ENCODE data around the gene BHMT2.

- TF ChIP-seq, protein P1, sequence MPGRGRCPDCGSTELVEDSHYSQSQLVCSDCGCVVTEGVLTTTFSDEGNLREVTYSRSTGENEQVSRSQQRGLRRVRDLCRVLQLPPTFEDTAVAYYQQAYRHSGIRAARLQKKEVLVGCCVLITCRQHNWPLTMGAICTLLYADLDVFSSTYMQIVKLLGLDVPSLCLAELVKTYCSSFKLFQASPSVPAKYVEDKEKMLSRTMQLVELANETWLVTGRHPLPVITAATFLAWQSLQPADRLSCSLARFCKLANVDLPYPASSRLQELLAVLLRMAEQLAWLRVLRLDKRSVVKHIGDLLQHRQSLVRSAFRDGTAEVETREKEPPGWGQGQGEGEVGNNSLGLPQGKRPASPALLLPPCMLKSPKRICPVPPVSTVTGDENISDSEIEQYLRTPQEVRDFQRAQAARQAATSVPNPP (CRISPR knock-in tag; IDR thresholded peaks at IDR 0.05), result no peak
- TF ChIP-seq, protein P2, sequence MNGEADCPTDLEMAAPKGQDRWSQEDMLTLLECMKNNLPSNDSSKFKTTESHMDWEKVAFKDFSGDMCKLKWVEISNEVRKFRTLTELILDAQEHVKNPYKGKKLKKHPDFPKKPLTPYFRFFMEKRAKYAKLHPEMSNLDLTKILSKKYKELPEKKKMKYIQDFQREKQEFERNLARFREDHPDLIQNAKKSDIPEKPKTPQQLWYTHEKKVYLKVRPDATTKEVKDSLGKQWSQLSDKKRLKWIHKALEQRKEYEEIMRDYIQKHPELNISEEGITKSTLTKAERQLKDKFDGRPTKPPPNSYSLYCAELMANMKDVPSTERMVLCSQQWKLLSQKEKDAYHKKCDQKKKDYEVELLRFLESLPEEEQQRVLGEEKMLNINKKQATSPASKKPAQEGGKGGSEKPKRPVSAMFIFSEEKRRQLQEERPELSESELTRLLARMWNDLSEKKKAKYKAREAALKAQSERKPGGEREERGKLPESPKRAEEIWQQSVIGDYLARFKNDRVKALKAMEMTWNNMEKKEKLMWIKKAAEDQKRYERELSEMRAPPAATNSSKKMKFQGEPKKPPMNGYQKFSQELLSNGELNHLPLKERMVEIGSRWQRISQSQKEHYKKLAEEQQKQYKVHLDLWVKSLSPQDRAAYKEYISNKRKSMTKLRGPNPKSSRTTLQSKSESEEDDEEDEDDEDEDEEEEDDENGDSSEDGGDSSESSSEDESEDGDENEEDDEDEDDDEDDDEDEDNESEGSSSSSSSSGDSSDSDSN (CRISPR knock-in tag; IDR thresholded peaks at IDR 0.05), result no peak
- TF ChIP-seq SP2 (CRISPR knock-in tag; IDR thresholded peaks at IDR 0.05), result no peak
- no peak for TF ChIP-seq ZFYVE20 (CRISPR knock-in tag; IDR thresholded peaks at IDR 0.05; ENCODE audit: borderline replicate concordance, low read depth)
- TF ChIP-seq CHD2 (IDR thresholded peaks at IDR 0.05; ENCODE audit: low read depth, low read length), result no peak
- no peak for TF ChIP-seq DPF2 (CRISPR knock-in tag; IDR thresholded peaks at IDR 0.05; ENCODE audit: borderline replicate concordance, low read depth)
- no peak for TF ChIP-seq ZNF292 (CRISPR knock-in tag; IDR thresholded peaks at IDR 0.05; ENCODE audit: borderline replicate concordance, low read depth)
- TF ChIP-seq POLR2G (IDR thresholded peaks at IDR 0.05; ENCODE audit: low read depth, low read length), result no peak
- TF ChIP-seq ZNF761 (CRISPR knock-in tag; conservative IDR thresholded peaks at IDR 0.05), result no peak
- no peak for TF ChIP-seq SYNCRIP (IDR thresholded peaks at IDR 0.05; ENCODE audit: insufficient read depth, low read depth, low read length)
Observed at GRCh38 chr5:79091064-79091463, 21.5 kb downstream of the BHMT2 start.
